GM12878 (cell line): Measurements from ENCODE around the gene RASSF4. TPM values are rescaled to one million over a fixed set of nuclear protein-coding genes. Genes with fewer than 3 reads are reported as not detected.

ENCODE experiments used
- ATAC-seq: fragments of 200-7000 bp; cut with Tn5 transposase; 3 replicates; pipeline ENCODE4 v1.9.1; 2020; ENCODE audit warnings: mild to moderate bottlenecking, moderate library complexity
- BruUV-seq: library from RNA; stranded (reverse); fragments of 400-500 nt; replicated peaks from 2 replicates; lab custom pipeline; 2021; lab: Mats Ljungman, UMichigan
- CTCF ChIA-PET: fragments of 300-600 bp; sonication (Branson Sonifier 250); formaldehyde crosslinking; extraction: SDS; loops from one replicate; lab custom pipeline; 2021; ENCODE audit warnings: inconsistent platforms; lab: Yijun Ruan, JAX
- POLR2A ChIA-PET: fragments of 350-600 bp; formaldehyde crosslinking; extraction: SDS; loops from one replicate; lab custom pipeline; 2021; ENCODE audit warnings: inconsistent platforms; lab: Charles Lee
- RAD21 ChIA-PET: fragments of 300-600 bp; sonication (Branson Sonifier 250); formaldehyde crosslinking; loops from one replicate; lab custom pipeline; 2023; ENCODE audit warnings: antibody characterized with exemption; ENCODE audit not compliant: unreplicated experiment; lab: Charles Lee
- SMC1A ChIA-PET: fragments of 300-600 bp; sonication (Branson Sonifier 250); formaldehyde crosslinking; loops from one replicate; lab custom pipeline; 2023; ENCODE audit not compliant: unreplicated experiment, uncharacterized antibody; lab: Charles Lee
- DNase-seq: peaks from one replicate; pipeline ENCODE4 v3.0.0-alpha.2; 2011; ENCODE audit warnings: low read depth, low spot score
- FAIRE-seq: peaks from 3 replicates; lab custom pipeline; 2011; peaks lifted over from hg19 to GRCh38; lab: Jason Lieb, UNC
- H2AFZ ChIP-seq: 2 replicates; pipeline ENCODE4 v1.6.0; 2011; ENCODE audit warnings: low read depth, low read length, control low read depth; ENCODE audit not compliant: control insufficient read depth
- H3K27ac ChIP-seq: 2 replicates; pipeline ENCODE4 v1.5.1; 2011; ENCODE audit warnings: control low read depth; ENCODE audit not compliant: control insufficient read depth, insufficient read depth
- H3K27me3 ChIP-seq, 2 experiments: replicated peaks in 1 of 2; 2 replicates each; pipeline versions ENCODE4 v1.6.0 to v1.6.1; 2011; ENCODE audit warnings: low read length in 1 of 2; ENCODE audit not compliant: control insufficient read depth in 2 of 2, insufficient read depth in 2 of 2
- H3K36me3 ChIP-seq, 2 experiments: 2 replicates each; pipeline ENCODE4 v1.5.1; 2011; ENCODE audit warnings: low read length in 1 of 2; ENCODE audit not compliant: control insufficient read depth in 2 of 2, insufficient read depth in 2 of 2
- H3K4me1 ChIP-seq: 2 replicates; pipeline ENCODE4 v1.6.1; 2011; ENCODE audit warnings: mild to moderate bottlenecking, low read length, moderate library complexity, mixed read lengths; ENCODE audit not compliant: control insufficient read depth, insufficient read depth
- H3K4me2 ChIP-seq: 2 replicates; pipeline ENCODE4 v1.6.0; 2011; ENCODE audit warnings: control low read depth; ENCODE audit not compliant: control insufficient read depth, insufficient read depth
- H3K4me3 ChIP-seq: fragments of 200-600 bp; sonication (generic); 2 replicates; pipeline ENCODE4 v1.5.1; 2016
- H3K79me2 ChIP-seq: 2 replicates; pipeline ENCODE4 v1.6.0; 2011; ENCODE audit warnings: low read length; ENCODE audit not compliant: control insufficient read depth, insufficient read depth
- H3K9ac ChIP-seq: 2 replicates; pipeline ENCODE4 v1.8.0; 2011; ENCODE audit warnings: low read length, control low read depth, mixed read lengths; ENCODE audit not compliant: control insufficient read depth, insufficient read depth
- H3K9me3 ChIP-seq: replicated peaks from 3 replicates; pipeline ENCODE4 v1.5.1; 2011; ENCODE audit warnings: mild to moderate bottlenecking, low read length; ENCODE audit not compliant: control insufficient read depth, insufficient read depth
- H4K20me1 ChIP-seq: 2 replicates; pipeline ENCODE4 v1.6.0; 2011; ENCODE audit not compliant: control insufficient read depth, insufficient read depth
- BHLHE40 ChIP-seq, 2 experiments: fragments of 450-650 bp in 1 of 2; IDR thresholded peaks; 2 replicates each; pipeline ENCODE4 v1.6.1; 2011 to 2017; ENCODE audit warnings: low read depth in 2 of 2, borderline replicate concordance in 1 of 2, improper control_type of control experiment in 1 of 2, low read length in 1 of 2, mild to moderate bottlenecking in 1 of 2
- HDGF ChIP-seq: fragments of 450-650 bp; IDR thresholded peaks from 2 replicates; pipeline ENCODE4 v1.6.1; 2016; ENCODE audit warnings: antibody characterized with exemption
- JUND ChIP-seq: IDR thresholded peaks from 2 replicates; pipeline ENCODE4 v1.6.1; 2012; ENCODE audit warnings: low read depth, mild to moderate bottlenecking, low read length, improper control_type of control experiment, moderate library complexity
- MTA3 ChIP-seq: IDR thresholded peaks from 2 replicates; pipeline ENCODE4 v1.6.1; 2012; ENCODE audit warnings: low read length, inconsistent platforms, borderline replicate concordance
- NFIC ChIP-seq: IDR thresholded peaks from 2 replicates; pipeline ENCODE4 v1.6.1; 2012; ENCODE audit warnings: low read depth, mild to moderate bottlenecking, inconsistent platforms, low read length, moderate library complexity
- NR2C1 ChIP-seq: fragments of 450-650 bp; IDR thresholded peaks from 2 replicates; pipeline ENCODE4 v1.6.1; 2017; ENCODE audit warnings: antibody characterized with exemption, mild to moderate bottlenecking, moderate library complexity
- POLR2AphosphoS5 ChIP-seq: IDR thresholded peaks from 2 replicates; pipeline ENCODE4 v1.6.1; 2011; ENCODE audit warnings: mild to moderate bottlenecking, low read length, inconsistent platforms
- POU2F2 ChIP-seq: IDR thresholded peaks from 3 replicates; pipeline ENCODE4 v1.6.1; 2011; ENCODE audit warnings: low read depth, mild to moderate bottlenecking, low read length, borderline replicate concordance
- RELA ChIP-seq: fragments of 450-650 bp; IDR thresholded peaks from 2 replicates; pipeline ENCODE4 v1.8.0; 2014; ENCODE audit warnings: borderline replicate concordance; ENCODE audit not compliant: partially characterized antibody
- TAF1 ChIP-seq: IDR thresholded peaks from 2 replicates; pipeline ENCODE4 v1.6.1; 2011; ENCODE audit warnings: mild to moderate bottlenecking, low read depth, low read length, borderline replicate concordance
- ZNF24 ChIP-seq: fragments of 450-650 bp; IDR thresholded peaks from 2 replicates; pipeline ENCODE4 v1.6.1; 2017; ENCODE audit warnings: antibody characterized with exemption, mild to moderate bottlenecking
- ZNF384 ChIP-seq: IDR thresholded peaks from 2 replicates; pipeline ENCODE4 v1.6.1; 2012; ENCODE audit warnings: low read depth, mild to moderate bottlenecking, low read length, improper control_type of control experiment, borderline replicate concordance
- WGBS: methylation state at CpG from one replicate; pipeline ENCODE4 v1.1.6; 2016; ENCODE audit warnings: low lambda C conversion rate; ENCODE audit not compliant: insufficient replicate concordance, insufficient coverage; ENCODE audit errors: missing lambda C conversion rate; 5-methylcytosine and 5-hydroxymethylcytosine counted together
- in situ Hi-C: fragments of 300-500 bp; cut with MboI; formaldehyde crosslinking; loops from 9 replicates; pipeline ENCODE4 v1.14.3; 2018; ENCODE audit warnings: mixed read lengths
- intact Hi-C: fragments of 100-400 bp; cut with micrococcal nuclease; formaldehyde crosslinking; loops from one replicate; pipeline ENCODE4 v1.14.2; 2022; ENCODE audit not compliant: unreplicated experiment
- polyA plus RNA-seq, 11 experiments: library from polyadenylated mRNA; depleted of rRNA in 4 of 11; unstranded in 6 of 11; stranded (reverse) in 5 of 11; fragments of >200 nt; fragmentation: Nextera tagmentation in 4 of 11; fragmentation: Illumina TruSeq in 1 of 11; extraction: Ambion mirVana in 4 of 11; extraction: Trizol in 1 of 11; gene quantifications; 1 replicate in 1 of 11; 2 replicates in 10 of 11; pipeline versions ENCODE4 v1.2.1 to v1.2.3, GENCODE V29; 2011 to 2016; ENCODE audit warnings: inconsistent platforms in 2 of 11, missing spikeins in 2 of 11, low read depth in 1 of 11
- total RNA-seq, 4 experiments: library from RNA; depleted of rRNA in 3 of 4; stranded (reverse); fragments of >200 nt in 3 of 4; fragmentation: Illumina TruSeq in 1 of 4; extraction: Trizol in 1 of 4; gene quantifications; 2 replicates each; pipeline versions ENCODE4 v1.2.1 to v1.2.3, GENCODE V29; 2013 to 2021
- TF ChIP-seq, protein P1 (sequence below): IDR thresholded peaks from 2 replicates; pipeline ENCODE4 v1.6.1; 2012; ENCODE audit warnings: low read depth, low read length, improper control_type of control experiment
- TF ChIP-seq, protein P2 (sequence below): fragments of 450-650 bp; conservative IDR thresholded peaks from 2 replicates; pipeline ENCODE4 v1.6.1; 2017; ENCODE audit warnings: mild to moderate bottlenecking, moderate library complexity
- TF ChIP-seq, protein P3 (sequence below): IDR thresholded peaks from 2 replicates; pipeline ENCODE4 v1.6.1; 2012; ENCODE audit warnings: low read depth, low read length, improper control_type of control experiment

The RASSF4 gene
- total and polyA plus RNA-seq, 10 of the 15 experiments (the other 5 are each of a cell fraction or from before 2014, with no cell fraction given), result 3.7 to 71.1 (median 16.8) TPM

DNA sequence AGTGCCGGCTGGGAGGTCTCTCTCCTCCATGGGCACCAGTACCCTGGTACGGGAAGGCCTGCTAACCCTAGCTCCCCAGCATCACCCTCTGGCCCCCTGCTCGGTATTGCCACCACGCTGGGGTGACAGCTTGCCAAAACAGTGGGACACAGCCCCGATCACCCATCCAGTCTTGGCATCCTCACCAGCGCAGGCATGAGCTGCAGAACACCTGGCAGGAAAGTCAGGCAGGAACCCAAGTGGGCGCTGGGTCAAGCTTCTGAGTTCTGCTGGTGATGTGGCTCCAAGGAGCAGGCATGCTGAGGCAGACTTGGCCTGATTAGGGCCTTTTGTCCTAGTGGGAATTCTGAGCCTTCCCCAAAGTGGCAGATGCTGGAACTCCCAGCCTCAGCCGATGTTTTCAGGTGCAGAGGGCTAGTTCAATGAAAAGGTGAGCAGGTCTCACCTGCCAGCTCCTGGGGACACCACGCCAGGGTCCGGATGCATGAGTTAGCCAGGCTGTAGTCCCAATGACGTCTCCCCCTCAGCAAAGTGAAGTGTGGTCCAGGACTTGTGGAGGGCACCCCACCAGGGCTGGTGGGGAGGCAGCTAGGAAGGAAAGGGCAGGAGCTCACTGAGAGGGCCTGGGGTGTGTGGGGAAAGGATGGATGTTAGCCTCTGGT lies 32.6 kb downstream of the RASSF4 start:
- ATAC-seq (no peak), DNase-seq (no peak), FAIRE-seq (no peak)
- H4K20me1 ChIP-seq, result no peaks in the 10 kb centered on the region
- intact Hi-C loops, result no loop called here
- POLR2A ChIA-PET, result interaction anchor here (2.3 kb wide), 1 partner anchor 12 kb away, joined by 7 read pairs; no protein-coding TSS in a partner anchor
- no peaks in the 10 kb centered on the region for H3K79me2 ChIP-seq
- 52% methylated on average over 11 of the region's 11 CpGs for WGBS
- CTCF ChIA-PET, result interaction anchor here (0.9 to 1.0 kb wide), 2 partner anchors 9 to 11 kb away, joined by 4 read pairs; partner anchors contain the start of gene ZNF22
- H3K36me3 ChIP-seq, result peaks cover 0 to 1% of the 10 kb centered on the region in 2 experiments; a peak in 2 of 4 replicates
- H3K4me1 ChIP-seq, result peaks cover 6% of the 10 kb centered on the region
- no peak overlapping the region for H3K4me2 ChIP-seq
- RAD21 ChIA-PET, result interaction anchor here (1.2 kb wide), 1 partner anchor 59 kb away, joined by 3 read pairs; no protein-coding TSS in a partner anchor
- SMC1A ChIA-PET, result interaction anchor here (1.2 kb wide), 1 partner anchor 43 kb away, joined by 4 read pairs; no protein-coding TSS in a partner anchor
- TF ChIP-seq, protein P1, sequence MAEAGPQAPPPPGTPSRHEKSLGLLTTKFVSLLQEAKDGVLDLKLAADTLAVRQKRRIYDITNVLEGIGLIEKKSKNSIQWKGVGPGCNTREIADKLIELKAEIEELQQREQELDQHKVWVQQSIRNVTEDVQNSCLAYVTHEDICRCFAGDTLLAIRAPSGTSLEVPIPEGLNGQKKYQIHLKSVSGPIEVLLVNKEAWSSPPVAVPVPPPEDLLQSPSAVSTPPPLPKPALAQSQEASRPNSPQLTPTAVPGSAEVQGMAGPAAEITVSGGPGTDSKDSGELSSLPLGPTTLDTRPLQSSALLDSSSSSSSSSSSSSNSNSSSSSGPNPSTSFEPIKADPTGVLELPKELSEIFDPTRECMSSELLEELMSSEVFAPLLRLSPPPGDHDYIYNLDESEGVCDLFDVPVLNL, result no peak
- no peak for TF ChIP-seq MTA3
- TF ChIP-seq TAF1, result no peak
- no peak for TF ChIP-seq NR2C1
- TF ChIP-seq ZNF384, result no peak
- TF ChIP-seq JUND, result no peak
- TF ChIP-seq ZNF24, result no peak
- TF ChIP-seq, protein P2, sequence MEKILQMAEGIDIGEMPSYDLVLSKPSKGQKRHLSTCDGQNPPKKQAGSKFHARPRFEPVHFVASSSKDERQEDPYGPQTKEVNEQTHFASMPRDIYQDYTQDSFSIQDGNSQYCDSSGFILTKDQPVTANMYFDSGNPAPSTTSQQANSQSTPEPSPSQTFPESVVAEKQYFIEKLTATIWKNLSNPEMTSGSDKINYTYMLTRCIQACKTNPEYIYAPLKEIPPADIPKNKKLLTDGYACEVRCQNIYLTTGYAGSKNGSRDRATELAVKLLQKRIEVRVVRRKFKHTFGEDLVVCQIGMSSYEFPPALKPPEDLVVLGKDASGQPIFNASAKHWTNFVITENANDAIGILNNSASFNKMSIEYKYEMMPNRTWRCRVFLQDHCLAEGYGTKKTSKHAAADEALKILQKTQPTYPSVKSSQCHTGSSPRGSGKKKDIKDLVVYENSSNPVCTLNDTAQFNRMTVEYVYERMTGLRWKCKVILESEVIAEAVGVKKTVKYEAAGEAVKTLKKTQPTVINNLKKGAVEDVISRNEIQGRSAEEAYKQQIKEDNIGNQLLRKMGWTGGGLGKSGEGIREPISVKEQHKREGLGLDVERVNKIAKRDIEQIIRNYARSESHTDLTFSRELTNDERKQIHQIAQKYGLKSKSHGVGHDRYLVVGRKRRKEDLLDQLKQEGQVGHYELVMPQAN, result no peak
- no peak for TF ChIP-seq HDGF
- TF ChIP-seq, protein P3, sequence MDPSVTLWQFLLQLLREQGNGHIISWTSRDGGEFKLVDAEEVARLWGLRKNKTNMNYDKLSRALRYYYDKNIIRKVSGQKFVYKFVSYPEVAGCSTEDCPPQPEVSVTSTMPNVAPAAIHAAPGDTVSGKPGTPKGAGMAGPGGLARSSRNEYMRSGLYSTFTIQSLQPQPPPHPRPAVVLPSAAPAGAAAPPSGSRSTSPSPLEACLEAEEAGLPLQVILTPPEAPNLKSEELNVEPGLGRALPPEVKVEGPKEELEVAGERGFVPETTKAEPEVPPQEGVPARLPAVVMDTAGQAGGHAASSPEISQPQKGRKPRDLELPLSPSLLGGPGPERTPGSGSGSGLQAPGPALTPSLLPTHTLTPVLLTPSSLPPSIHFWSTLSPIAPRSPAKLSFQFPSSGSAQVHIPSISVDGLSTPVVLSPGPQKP, result no peak
- no peak for TF ChIP-seq POLR2AphosphoS5
- no peak for TF ChIP-seq RELA
- no peak for TF ChIP-seq POU2F2
- no peak for TF ChIP-seq BHLHE40 (IDR thresholded peaks at IDR 0.05; ENCODE audit: borderline replicate concordance in 1 of 2, low read depth in 2 of 2, low read length in 1 of 2)
- no peak for TF ChIP-seq NFIC
- H3K9me3 ChIP-seq, result no peaks in the 10 kb centered on the region
- H2AFZ ChIP-seq, result no peak overlapping the region
- H3K9ac ChIP-seq, result no peak overlapping the region
- H3K4me3 ChIP-seq, result no peak overlapping the region
- H3K27me3 ChIP-seq, result no peaks in the 10 kb centered on the region
- in situ Hi-C loops, result no loop called here
- BruUV-seq, result no TSS peak
- H3K27ac ChIP-seq, result no peak overlapping the region
